Subcutaneous abdominal adipose tissue (tissue), 5 donors: ENCODE results near the gene PPP1R14C.

Experiments used
- H3K27ac ChIP-seq: one replicate; pipeline ENCODE4 v1.7.0; 2013; ENCODE audit warnings: low read depth, mild to moderate bottlenecking, inconsistent platforms, low read length, moderate library complexity
- H3K27me3 ChIP-seq, 5 donors: one replicate each; pipeline ENCODE4 v1.7.0; 2013; ENCODE audit warnings: low read length in 5 of 5, inconsistent platforms in 1 of 5; ENCODE audit not compliant: control insufficient read depth in 5 of 5, insufficient read depth in 4 of 5
- H3K36me3 ChIP-seq, 5 donors: one replicate each; pipeline ENCODE4 v1.7.0; 2013; ENCODE audit warnings: low read length in 5 of 5; ENCODE audit not compliant: control insufficient read depth in 5 of 5, insufficient read depth in 5 of 5
- H3K4me1 ChIP-seq, 5 donors: one replicate each; pipeline ENCODE4 v1.7.0; 2013; ENCODE audit warnings: low read length in 5 of 5, mild to moderate bottlenecking in 3 of 5, moderate library complexity in 1 of 5; ENCODE audit not compliant: control insufficient read depth in 5 of 5, insufficient read depth in 5 of 5
- H3K4me3 ChIP-seq, 5 donors: one replicate each; pipeline ENCODE4 v1.7.0; 2013; ENCODE audit warnings: low read length in 5 of 5, low read depth in 1 of 5
- H3K9ac ChIP-seq, 5 donors: one replicate each; pipeline ENCODE4 v1.7.0; 2013; ENCODE audit warnings: low read length in 5 of 5, mild to moderate bottlenecking in 4 of 5, moderate library complexity in 3 of 5
- H3K9me3 ChIP-seq, 5 donors: one replicate each; pipeline ENCODE4 v1.7.0; 2013; ENCODE audit warnings: low read length in 5 of 5; ENCODE audit not compliant: control insufficient read depth in 5 of 5
- donor health status: healthy.
- donor health status: healthy.
- donor health status: healthy.
- donor health status: healthy.
- donor health status: healthy.

PPP1R14C gene

GRCh38 chr6:150201285-150201684, 58.4 kb downstream of the PPP1R14C start:
- no peaks in the 10 kb centered on the region for H3K36me3 ChIP-seq
- H3K4me3 ChIP-seq, result no peak overlapping the region
- no peaks in the 10 kb centered on the region for H3K9me3 ChIP-seq
- peaks cover 0 to 4% (median 0%) of the 10 kb centered on the region in 5 donors for H3K4me1 ChIP-seq
- H3K9ac ChIP-seq, result no peak overlapping the region
- H3K27ac ChIP-seq, result no peak overlapping the region
- H3K27me3 ChIP-seq, result no peaks in the 10 kb centered on the region

DNA sequence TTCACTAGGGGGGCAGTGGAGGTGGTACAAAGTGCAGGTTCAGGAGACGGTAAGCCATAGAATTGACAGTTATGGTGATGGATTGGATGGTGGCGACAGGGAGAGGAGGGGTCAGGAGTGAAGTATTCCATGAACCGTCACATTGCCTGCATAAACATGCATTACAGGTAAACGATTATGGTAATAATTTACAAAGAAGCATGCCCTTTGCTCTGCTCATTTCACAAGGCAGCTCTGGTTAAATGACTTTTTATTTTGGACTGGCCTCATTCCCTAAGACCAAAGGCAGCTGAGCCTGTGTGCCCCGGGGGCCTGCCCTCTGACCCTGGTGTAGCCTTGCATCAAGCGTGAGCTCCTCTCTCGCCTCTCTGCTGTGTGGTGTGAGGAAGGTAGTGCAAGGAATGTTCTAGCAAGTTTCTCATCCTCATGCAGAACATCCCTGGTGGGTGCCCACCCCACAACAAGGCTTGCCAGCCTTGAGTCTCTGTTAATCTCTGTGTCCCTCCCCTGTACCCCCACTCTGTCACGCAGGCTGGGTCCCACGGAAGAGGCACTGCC, 59.0 kb downstream of the PPP1R14C start:
- Histone ChIP-seq H3K9ac (no peak overlapping the region), H3K27ac (no peak overlapping the region), H3K4me3 (no peak overlapping the region), H3K36me3 (no peaks in the 10 kb centered on the region), H3K27me3 (no peaks in the 10 kb centered on the region), H3K4me1 (peaks cover 0 to 4% (median 0%) of the 10 kb centered on the region in 5 donors), H3K9me3 (no peaks in the 10 kb centered on the region)

DNA sequence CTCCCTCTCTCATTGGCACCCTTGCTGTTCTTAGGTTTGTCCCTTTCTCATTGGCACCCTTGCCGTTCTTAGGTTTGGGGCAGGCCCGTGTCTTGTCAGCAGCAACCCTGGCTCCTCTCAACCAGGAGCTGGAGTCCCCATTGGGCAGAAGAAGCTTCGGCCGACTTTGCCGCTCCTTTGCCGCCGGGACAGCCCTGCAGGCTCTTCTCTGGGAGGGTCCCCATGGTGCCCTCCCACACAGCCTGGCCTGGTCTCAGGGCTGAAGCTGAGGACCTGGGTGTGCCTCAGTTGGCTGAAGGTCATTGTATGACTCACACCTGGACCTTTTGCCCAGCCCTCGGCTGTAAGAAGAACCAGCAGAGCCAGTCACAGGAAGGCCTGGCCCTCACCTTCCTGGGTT, 59.6 kb downstream of the PPP1R14C start:
- Histone ChIP-seq H3K4me3 (no peak overlapping the region), H3K4me1 (peaks cover 0 to 4% (median 0%) of the 10 kb centered on the region in 5 donors), H3K36me3 (no peaks in the 10 kb centered on the region), H3K27ac (no peak overlapping the region), H3K9me3 (no peaks in the 10 kb centered on the region), H3K27me3 (no peaks in the 10 kb centered on the region), H3K9ac (no peak overlapping the region)

GRCh38 chr6:150202934-150203333, 60.1 kb downstream of the PPP1R14C start:
- Histone ChIP-seq H3K27ac (no peak overlapping the region), H3K27me3 (no peaks in the 10 kb centered on the region), H3K36me3 (no peaks in the 10 kb centered on the region), H3K4me1 (peaks cover 0 to 4% (median 0%) of the 10 kb centered on the region in 5 donors), H3K9me3 (no peaks in the 10 kb centered on the region), H3K9ac (no peak overlapping the region), H3K4me3 (no peak overlapping the region)

DNA sequence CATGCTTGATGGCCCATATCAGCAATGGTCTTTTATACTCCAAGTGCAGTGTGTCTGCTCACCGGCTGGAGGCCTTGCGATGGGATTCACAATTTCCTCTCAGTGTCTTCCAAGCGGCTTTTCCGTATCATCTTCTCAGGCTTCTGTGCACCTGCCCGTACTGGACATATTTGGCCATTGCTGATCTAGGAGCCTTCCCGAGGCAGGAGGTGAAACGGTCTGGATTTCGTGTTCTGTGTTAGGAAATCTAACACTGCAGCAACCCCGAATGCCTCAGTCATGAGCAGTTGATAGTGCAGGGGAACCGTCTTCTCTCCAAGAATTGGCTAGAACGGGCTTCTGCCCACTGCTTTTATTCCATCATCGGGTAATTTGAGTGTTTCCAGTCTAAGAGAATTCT, 60.5 kb downstream of the PPP1R14C start:
- Histone ChIP-seq H3K36me3 (no peaks in the 10 kb centered on the region), H3K4me3 (no peak overlapping the region), H3K27ac (no peak overlapping the region), H3K27me3 (no peaks in the 10 kb centered on the region), H3K9me3 (no peaks in the 10 kb centered on the region), H3K9ac (no peak overlapping the region), H3K4me1 (peaks cover 0 to 4% (median 0%) of the 10 kb centered on the region in 5 donors)

DNA sequence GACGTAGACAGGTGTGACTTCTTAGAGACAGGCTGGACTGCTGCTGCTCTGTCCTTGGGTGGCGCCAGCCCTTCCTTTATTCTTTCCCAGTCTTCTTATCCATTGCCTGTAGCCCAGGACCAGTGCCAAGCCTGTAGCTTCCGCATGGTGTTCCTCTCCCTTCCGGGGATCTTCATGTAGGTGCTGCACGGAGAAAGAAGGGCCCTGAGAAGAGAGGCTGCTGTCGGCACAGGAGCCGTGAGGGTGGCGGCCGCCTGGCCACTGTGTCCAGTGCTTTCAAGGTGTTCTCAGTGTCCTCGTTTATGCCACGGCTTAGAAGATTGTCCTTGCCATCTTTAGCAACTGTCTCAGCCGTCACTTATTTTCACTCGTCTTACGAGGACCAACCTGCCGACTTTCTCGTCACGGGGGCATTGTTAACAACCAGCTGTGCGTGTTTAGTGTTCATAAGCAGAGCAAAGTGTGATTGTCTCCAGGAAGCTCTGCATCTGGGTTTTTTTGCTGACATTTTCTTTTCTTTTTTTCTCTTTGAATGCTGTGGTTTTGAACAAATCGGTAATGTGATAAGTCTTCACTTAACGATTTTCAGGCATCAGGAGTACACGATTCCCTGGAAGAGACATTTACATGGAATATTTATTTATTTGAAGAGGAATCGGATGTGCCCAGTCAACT, 61.2 kb downstream of the PPP1R14C start:
- H3K36me3 ChIP-seq, result no peaks in the 10 kb centered on the region
- H3K4me3 ChIP-seq, result no peak overlapping the region
- peaks cover 0 to 4% (median 0%) of the 10 kb centered on the region in 5 donors for H3K4me1 ChIP-seq
- no peaks in the 10 kb centered on the region for H3K9me3 ChIP-seq
- no peak overlapping the region for H3K9ac ChIP-seq
- H3K27me3 ChIP-seq, result no peaks in the 10 kb centered on the region
- H3K27ac ChIP-seq, result no peak overlapping the region

DNA sequence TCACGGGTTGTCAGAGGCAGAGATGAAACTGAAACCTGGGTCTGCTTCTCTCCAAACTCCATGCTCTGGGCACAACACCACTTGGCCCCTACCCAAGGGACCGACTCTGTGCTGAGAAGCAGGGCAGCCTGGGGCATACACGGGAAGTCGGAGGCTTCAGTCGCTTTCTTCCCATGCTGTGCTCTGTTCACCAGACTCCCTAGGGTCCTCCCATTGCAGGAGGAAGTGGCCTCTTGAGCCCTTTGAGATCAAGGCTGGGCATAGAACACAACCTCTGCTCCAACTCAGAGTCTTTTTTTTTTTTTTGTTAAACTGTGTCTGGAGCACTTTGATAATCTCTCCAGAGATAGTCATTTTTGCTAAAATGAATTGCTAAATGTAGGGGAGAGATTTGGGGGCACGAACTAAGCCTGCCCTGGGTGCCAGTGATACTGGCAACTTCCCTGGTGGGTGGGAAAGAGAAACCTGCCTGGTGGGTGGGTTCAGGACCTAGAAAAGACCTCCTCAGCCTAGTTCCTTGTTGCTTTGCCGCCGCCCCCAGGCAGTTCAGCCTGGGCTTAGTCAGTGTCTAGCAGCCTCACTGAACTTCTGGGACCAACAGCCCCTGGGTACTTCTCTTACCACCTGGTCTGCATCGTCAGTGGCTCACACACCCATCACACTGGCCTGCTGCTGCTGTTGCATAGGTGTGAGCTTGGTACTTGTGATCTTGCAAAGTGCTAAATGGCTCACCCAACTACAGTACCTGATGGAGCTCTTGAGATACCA, 62.0 kb downstream of the PPP1R14C start:
- Histone ChIP-seq H3K4me3 (no peak overlapping the region), H3K27ac (no peak overlapping the region), H3K27me3 (peaks cover 0 to 6% (median 0%) of the 10 kb centered on the region in 5 donors), H3K4me1 (peaks cover 0 to 4% (median 0%) of the 10 kb centered on the region in 5 donors), H3K36me3 (no peaks in the 10 kb centered on the region), H3K9ac (no peak overlapping the region), H3K9me3 (no peaks in the 10 kb centered on the region)

GRCh38 chr6:150207931-150208570, 65.2 kb downstream of the PPP1R14C start:
- Histone ChIP-seq H3K4me3 (no peak overlapping the region), H3K27me3 (peaks cover 0 to 13% (median 4%) of the 10 kb centered on the region in 5 donors), H3K9me3 (no peaks in the 10 kb centered on the region), H3K27ac (no peak overlapping the region), H3K36me3 (no peaks in the 10 kb centered on the region), H3K9ac (no peak overlapping the region), H3K4me1 (peaks cover 0 to 4% (median 0%) of the 10 kb centered on the region in 5 donors)

GRCh38 chr6:150208611-150209352, 65.9 kb downstream of the PPP1R14C start:
- Histone ChIP-seq H3K4me1 (peaks cover 0 to 4% (median 0%) of the 10 kb centered on the region in 5 donors), H3K27ac (no peak overlapping the region)

More at GRCh38 chr6:150208611-150209352, 65.9 kb downstream of the PPP1R14C start:
- Histone ChIP-seq H3K36me3 (no peaks in the 10 kb centered on the region), H3K9me3 (no peaks in the 10 kb centered on the region), H3K9ac (no peak overlapping the region), H3K27me3 (peaks cover 2 to 13% (median 4%) of the 10 kb centered on the region in 5 donors), H3K4me3 (no peak overlapping the region)
